GM19035 (cell line): ENCODE measurements around the gene TCF12.

Experiments
- ATAC-seq: cut with Tn5 transposase; IDR thresholded peaks from one replicate; pipeline ENCODE4 v1.9.1; 2021; ENCODE audit not compliant: unreplicated experiment

The TCF12 gene

GRCh38 chr15:57285386-57285785 lies 366.9 kb downstream of the TCF12 start:
- ATAC-seq = no peak

- ATAC-seq = no peak
These were observed 368.1 kb downstream of the TCF12 start for GRCh38 chr15:57286446-57287122.

- no peak for ATAC-seq
These were observed 368.7 kb downstream of the TCF12 start for GRCh38 chr15:57287123-57287521.

GRCh38 chr15:57288926-57289580 lies 370.6 kb downstream of the TCF12 start:
- ATAC-seq = no peak

DNA sequence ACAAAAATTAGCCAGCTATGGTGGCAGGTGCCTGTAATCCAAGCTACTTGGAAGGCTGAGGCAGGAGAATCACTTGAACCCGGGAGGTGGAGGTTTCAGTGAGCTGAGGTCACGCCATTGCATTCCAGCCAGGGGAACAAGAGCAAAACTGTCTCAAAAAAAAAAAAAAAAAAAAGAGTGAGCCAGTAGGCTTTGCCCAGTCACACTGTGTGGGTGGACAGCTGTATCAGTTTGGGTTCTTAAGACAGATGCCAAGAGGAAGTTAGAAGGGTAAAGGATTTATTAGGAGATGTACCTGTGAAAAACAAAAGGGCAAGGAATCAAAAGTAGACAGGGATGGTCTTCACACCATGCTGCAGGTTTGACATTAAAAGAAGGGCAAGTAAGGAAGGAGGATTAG lies 371.7 kb downstream of the TCF12 start:
- no peak for ATAC-seq

DNA sequence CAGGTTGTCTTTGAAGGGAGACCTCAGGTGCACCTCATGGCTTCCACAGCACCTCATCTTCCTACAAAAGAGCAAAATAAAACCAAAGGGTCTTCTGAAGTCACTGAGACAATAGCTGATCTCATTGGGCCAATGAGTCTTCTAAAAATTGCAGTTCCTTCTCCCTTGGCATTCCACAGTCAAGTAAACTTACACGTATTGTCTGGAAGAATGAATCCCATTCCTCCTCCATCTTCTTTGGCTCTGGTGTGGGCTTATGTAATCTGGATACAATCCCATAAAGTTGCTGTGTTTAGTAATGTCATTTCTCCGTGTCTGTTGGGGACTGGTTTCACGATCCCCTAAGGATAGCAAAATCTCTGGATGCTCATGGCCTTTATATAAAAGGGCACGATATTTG lies 372.4 kb downstream of the TCF12 start:
- no peak for ATAC-seq

DNA sequence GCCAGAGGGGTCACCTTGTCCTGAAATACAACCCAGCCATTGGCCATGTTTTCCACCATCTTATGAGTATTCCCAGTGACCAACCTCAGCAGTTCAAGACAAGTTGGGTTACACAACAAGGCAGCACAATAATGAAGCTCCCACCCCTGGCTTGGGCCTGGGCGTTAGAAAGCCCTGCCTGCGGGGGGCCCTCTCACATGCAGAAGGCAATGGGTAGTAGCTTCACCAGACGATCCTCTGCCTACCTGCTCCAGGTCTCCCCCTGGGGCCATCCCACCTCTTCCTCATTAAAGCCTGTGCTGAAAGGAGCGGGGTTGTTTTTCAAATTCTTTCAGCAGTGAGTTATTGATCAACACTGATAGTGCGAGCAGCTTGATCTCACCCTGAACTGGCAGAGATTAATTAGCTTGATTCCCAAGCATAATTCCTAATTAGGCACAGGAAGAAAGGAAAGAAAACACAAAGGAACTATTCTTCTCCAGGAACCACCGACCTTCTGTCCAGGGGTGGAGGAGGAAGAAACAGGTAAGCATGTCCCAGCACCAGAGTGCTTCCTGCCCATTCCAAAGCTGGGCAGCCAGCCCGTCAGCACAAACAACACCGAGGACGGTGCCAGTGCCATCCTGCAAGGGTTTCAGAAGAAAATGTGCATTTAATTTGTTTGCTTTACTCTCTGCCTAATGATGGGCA lies 378.2 kb downstream of the TCF12 start:
- no peak for ATAC-seq

DNA sequence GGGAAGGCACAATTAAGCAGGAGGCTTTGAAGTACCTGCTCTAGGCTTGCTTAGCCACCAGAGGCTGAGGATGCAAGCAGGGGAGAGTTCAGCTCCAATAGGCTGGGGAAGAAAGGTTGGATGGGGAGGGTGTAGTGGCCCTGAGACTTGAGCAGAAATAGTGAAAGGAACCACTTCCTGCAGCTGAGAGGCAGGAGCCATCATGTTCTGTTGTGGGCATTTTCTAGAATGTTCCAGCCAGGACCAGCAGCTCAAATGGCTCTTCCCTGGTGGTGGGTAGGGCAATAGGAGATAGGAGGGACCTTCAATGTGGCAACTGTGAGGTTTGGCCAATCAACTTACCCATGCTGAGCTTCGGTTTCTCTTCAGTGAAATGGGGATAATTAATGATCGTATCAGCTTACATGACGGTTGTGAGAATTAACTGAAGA lies 378.7 kb downstream of the TCF12 start:
- no peak for ATAC-seq

DNA sequence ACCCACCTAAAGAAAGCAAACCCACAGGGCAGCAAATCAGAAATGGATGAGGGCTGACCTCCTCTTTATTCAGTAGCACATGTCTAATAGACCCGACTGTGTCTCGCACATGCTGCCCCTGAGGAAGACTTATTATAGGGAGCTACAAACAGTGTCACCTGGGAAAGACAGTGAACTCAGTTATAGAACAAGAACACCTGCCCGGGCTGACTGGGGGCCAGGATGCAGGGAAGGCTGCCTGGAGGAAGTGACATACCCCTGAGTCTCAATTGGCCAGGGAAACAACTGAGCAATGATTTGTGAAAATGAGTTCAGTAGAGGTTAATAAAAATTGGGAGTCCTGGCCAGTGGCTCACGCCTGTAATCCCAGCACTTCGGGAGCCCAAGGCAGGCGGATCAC lies 379.2 kb downstream of the TCF12 start:
- ATAC-seq = no peak

- no peak for ATAC-seq
These were observed 379.8 kb downstream of the TCF12 start for GRCh38 chr15:57298204-57298603.

- ATAC-seq = no peak
These were observed 380.6 kb downstream of the TCF12 start for GRCh38 chr15:57298843-57299550.

DNA sequence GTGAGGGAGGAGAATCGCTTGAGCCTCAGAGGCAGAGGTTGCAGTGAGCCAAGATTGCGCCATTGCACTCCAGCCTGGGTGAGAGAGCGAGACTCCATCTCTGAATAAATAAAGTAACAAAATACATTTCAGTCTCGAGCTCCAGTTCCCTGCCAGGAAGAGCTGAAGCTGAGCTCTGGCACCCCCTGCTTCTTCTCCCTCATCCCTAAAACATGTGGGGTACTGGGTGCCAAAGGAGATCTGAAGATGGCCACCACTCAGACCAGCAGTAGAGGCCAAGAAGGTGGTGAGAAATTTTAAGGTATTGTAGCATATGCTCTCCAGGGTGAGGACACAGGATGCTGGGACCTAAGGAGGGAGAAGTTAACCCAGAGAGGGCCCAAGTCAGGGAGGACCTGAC lies 382.9 kb downstream of the TCF12 start:
- no peak for ATAC-seq

GRCh38 chr15:57302640-57303257 lies 384.3 kb downstream of the TCF12 start:
- ATAC-seq = no peak

DNA sequence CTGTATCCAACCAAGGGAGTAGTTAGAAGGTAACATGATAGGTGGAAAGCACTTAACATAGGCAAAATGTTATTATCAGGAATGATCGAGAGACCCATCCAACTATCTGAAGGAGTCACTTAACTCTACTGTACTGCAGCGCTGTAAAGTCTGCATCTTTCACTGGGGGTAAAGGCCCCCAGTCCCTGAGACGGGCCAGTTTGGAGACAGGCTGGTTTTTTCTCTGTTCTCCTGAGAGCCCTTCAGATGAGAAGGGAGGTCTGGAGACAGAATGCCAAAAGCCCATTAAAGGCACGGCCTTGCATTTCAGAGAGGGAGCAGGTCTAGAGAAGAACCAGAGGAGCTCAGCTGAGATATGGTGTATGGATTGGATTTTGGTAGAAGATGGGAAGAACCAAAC lies 386.6 kb downstream of the TCF12 start:
- no peak for ATAC-seq

DNA sequence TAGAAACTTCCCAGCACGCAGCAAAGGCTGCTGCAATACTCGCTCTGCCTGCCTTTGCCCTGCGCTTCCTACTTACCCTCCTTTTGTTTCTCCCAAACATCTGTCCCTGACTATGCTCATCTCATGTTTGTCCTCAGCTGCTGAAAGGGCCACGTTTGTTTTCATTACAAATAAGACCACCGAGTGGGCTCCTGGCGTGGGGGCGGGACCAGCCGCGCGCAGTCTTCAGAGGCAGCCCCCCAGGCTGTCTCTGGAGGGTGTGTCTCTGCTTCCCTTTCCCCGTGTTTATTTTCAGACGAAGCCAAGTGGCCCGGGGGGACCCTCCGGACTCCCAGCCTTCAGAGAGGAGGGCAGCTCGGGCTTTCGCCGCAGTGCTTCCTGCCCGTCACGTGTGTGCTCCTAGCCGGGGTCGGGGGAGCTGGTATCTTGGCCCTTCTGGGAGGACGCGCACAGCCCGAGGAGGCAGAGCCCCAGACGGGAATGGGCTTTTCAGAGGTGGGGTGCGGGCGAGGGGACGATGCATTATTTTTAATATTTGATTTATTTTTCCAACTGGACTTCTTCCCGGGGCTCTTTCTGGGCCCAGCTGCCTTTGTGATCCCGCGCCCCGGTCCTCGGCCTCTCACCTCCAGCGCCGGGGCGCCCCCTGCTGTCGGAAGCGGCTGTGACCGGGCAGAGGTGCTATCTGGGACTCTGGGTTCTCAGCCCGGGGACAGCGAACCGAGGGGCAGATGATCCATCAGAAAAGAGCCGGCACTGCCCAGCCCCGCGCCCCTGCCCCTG lies 387.9 kb downstream of the TCF12 start:
- ATAC-seq = peak; percentile 78

DNA sequence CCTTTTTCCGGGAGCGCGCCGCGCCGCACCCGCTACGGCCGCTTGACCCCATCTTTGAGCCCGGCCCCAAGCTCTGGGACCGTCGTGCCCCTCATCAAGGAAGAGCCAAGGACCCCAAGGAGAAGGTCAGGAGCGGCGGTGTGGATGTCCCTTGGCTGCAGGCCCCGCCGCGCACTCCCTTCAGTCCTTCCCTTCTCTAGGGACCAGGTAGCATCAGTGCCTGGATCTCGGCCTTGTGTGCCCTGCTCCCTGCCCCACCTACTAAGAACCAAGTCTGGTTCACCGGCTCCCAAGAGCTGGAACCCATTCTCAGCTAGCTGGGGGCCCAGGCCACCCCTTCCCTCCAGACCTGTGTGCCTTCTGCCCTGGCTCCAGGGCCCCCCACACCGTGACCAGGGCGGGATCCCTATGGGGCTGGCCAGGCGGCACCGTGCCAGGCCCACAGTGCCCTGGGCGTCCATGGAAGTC lies 388.5 kb downstream of the TCF12 start:
- ATAC-seq = no peak

DNA sequence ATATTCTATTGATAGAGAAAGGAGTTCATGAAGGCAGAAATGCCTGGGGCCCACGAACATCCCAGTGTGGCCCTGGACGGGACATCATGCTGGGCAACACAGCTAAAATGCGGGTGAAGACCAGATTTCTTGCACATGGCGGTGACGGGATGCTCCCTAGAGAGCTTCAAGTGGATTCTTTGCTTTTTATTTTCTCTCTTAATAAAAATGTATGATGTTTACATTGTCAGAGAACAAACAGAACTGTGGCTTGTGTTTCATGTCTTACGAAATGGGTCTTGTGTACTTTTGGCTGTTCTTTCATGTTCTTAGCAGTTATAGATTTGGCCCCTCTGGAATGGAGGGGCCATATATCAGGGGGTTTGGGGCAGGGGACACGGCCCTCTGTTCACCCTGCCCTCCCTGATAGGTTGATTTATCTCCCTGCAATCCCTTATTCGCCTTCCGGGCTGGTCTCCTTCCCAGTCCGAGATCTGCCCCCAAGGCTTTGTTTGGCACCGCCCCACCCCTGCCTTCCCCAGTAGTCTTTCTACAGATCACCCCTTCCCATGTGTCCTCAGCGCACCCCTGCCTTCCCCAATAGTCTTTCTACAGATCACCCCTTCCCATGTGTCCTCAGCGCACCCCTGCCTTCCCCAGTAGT lies 389.2 kb downstream of the TCF12 start:
- no peak for ATAC-seq

DNA sequence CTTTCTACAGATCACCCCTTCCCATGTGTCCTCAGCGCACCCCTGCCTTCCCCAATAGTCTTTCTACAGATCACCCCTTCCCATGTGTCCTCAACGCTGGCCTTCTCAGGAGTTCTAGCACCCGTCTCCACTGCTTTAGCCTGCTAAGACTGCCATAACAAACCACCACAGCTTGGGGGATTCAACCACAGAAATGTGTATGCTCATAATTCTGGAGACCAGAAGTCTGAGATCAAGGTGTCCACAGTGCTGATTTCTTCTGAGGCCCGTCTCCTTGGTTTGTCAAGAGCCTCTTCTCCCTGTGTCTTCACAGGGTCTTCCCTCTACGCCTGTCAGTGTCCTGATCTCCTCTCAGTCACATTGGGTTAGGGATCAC lies 389.7 kb downstream of the TCF12 start:
- no peak for ATAC-seq

DNA sequence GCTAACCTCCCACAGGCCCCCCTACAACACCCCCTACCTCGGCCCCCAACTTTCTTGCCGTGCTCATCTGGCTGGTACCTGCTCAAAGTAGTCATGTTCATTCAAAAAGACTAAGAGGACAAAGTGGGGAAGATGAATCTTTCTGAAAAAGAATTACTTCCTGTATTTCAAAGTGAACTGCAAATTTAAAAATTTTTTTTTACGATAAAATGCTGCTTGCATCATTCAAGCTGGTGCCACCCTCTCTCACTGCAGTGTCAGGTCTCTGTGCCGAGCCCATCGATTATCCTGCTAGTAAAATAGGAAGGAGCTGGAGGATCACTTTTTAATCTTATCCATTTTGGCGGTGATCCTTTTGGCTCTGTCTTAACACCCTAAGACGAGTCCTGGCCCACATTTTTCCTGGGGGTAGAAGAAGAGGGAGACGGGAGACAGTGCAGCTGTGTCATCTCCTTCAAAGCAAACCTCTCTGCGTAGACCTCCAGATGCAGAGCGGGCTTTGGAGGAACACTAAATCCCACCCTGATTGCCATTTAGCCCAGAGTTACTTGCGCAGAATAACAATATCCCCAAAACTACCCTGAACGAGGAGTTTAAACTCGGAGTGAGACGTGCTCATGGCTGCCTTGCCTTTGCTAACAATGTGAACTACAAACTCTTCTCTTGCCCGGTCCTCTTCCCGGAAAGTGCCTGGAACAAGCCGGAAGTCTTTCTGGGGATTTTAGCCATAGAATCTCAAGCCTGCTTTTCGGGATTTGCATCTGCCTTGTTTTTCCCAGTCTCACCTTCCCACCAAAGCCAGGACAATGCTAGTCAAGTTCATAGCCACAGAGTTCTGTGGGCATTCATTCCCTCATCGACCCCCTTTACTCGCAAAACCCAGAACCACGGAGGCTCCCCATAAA lies 391.7 kb downstream of the TCF12 start:
- no peak for ATAC-seq
